Small intestine (tissue), 7 donors: ENCODE results near the gene LEF1. TPM values are rescaled to one million over a fixed set of nuclear protein-coding genes. Genes with fewer than 3 reads are reported as not detected.
A peak's percentile ranks its signal among the peaks of the same experiment; 100 is the strongest.

Experiments used
- DNase-seq, 2 donors: peaks; one replicate each; pipeline versions ENCODE4 v3.0.0 to v3.0.0-alpha.2; 2013
- FAIRE-seq: peaks from 2 replicates; lab custom pipeline; 2012; peaks lifted over from hg19 to GRCh38; lab: Jason Lieb, UNC
- H3K27ac ChIP-seq, 3 donors: one replicate each; pipeline ENCODE4 v1.5.1; 2013; ENCODE audit warnings: low read length in 2 of 3, mild to moderate bottlenecking in 2 of 3, control low read depth in 1 of 3, inconsistent platforms in 1 of 3, low read depth in 1 of 3, moderate library complexity in 1 of 3
- H3K27me3 ChIP-seq, 3 donors: one replicate each; pipeline ENCODE4 v1.6.1; 2013; ENCODE audit warnings: low read length in 3 of 3, inconsistent platforms in 1 of 3; ENCODE audit not compliant: control insufficient read depth in 3 of 3, insufficient read depth in 3 of 3
- H3K36me3 ChIP-seq, 3 donors: one replicate each; pipeline ENCODE4 v1.6.1; 2013; ENCODE audit warnings: low read length in 3 of 3, inconsistent platforms in 1 of 3, low read depth in 1 of 3, mild to moderate bottlenecking in 1 of 3, moderate library complexity in 1 of 3; ENCODE audit not compliant: control insufficient read depth in 3 of 3, insufficient read depth in 2 of 3
- H3K4me1 ChIP-seq, 3 donors: one replicate each; pipeline ENCODE4 v1.6.1; 2013; ENCODE audit warnings: low read length in 2 of 3, inconsistent platforms in 1 of 3, low read depth in 1 of 3, mild to moderate bottlenecking in 1 of 3, moderate library complexity in 1 of 3; ENCODE audit not compliant: control insufficient read depth in 3 of 3, insufficient read depth in 2 of 3
- H3K4me3 ChIP-seq, 3 donors: one replicate each; pipeline ENCODE4 v1.5.1; 2013; ENCODE audit warnings: low read length in 3 of 3, control low read depth in 1 of 3, inconsistent platforms in 1 of 3, low read depth in 1 of 3, mild to moderate bottlenecking in 1 of 3, moderate library complexity in 1 of 3
- H3K9me3 ChIP-seq, 2 donors: one replicate each; pipeline ENCODE4 v1.6.1; 2013; ENCODE audit warnings: low read depth in 1 of 2, low read length in 1 of 2; ENCODE audit not compliant: control insufficient read depth in 2 of 2, insufficient read depth in 1 of 2
- WGBS, 3 donors: extraction: QIAGEN DNeasy Blood & Tissue Kit; methylation state at CpG; one replicate each; pipeline ENCODE4 v1.1.7; 2013; 5-methylcytosine and 5-hydroxymethylcytosine counted together
- polyA plus RNA-seq, 4 donors: library from polyadenylated mRNA; stranded (reverse) in 3 of 4; unstranded in 1 of 4; fragments of 200-250 nt in 3 of 4; fragments of 120-200 nt in 1 of 4; gene quantifications; one replicate each; pipeline versions ENCODE4 v1.2.1 to v1.2.3, GENCODE V29; 2013
- donor health status: healthy with polysubstance abuse.
- donor health status: control.
- donor health status: control.
- donor health status: Bipolar disorder and iron deficiency.
- donor health status: healthy.

The LEF1 gene
- polyA plus RNA-seq, 4 donors = 0.89 to 5.2 (median 3.7) TPM

DNA sequence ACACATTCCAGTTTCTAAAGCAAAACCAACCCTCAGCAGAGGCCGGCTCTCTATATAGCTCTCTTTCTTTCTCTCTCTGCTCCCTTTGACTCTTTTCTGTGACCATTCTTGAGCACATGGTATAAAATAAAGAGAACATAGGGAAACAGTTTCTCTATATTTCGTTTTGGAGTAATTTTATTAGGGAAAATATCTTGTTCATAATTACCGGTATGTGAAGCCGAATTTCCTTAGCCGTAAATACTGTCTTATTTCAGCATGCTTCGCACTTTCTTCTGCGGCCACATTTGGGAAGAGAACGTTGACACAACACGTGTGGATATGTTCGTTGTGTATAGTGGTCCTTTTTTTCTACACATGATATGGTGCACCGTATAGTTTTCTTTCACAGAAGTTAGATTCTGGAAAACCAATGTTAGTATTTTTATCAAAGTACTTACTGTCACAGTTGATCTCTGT is 4.9 kb upstream of the LEF1 start:
- Histone ChIP-seq H3K27me3 (peaks cover 13 to 47% (median 23%) of the 10 kb centered on the region in 3 donors), H3K4me1 (peaks cover 0 to 10% (median 0%) of the 10 kb centered on the region in 3 donors), H3K9me3 (no peaks in the 10 kb centered on the region), H3K27ac (no peak overlapping the region), H3K36me3 (no peaks in the 10 kb centered on the region), H3K4me3 (peak overlapping the region in 1 of 3 donors; percentile 53)
- no peak for DNase-seq
- WGBS, 3 donors = 48 to 68% (median 60%) methylated on average over 11 of the region's 11 CpGs
- no peak for FAIRE-seq

DNA sequence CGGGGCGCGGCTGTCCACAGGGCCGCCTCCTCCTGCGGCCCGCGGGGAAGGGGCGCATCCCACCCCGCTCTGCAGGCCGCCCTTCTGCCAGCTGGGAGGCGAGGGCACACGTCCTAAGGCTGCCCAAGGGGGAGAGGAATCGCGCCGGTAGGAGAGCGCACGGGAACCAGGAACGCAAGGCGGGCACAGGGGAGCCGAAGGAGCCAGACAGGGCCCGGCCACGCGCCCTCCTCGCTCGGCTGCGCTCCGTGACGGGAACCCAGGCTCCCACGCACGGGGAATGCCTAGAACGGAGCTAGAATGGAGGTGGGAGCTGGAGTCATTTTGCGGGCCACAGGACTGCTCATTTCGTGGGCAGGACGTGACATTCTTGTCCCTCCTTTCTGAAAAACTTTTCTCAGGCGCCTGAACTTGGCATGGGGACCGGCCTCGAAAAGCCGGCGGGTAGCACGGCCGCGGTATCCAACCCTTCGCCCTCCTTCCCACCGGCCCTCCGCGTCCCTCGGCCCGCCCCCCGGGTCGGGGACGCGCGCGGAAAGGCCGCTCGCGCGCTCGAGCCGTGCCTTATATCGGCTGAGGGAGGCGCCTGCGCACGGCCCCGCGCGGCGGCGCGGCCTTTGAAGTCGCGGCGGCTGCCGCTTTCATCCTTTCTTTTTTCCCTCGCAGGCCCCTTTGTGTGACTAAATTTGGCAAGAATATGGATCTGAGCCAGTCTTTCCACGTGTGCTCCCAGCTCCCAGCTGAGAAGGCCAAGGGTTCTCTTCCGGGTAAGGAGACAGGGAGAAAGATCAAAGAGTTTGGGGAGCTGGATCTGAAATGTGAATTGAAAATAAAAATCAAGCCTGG is 4.2 kb upstream of the LEF1 start:
- peak; percentile 54 to 82 for DNase-seq
- Histone ChIP-seq H3K27me3 (peaks cover 19 to 53% (median 23%) of the 10 kb centered on the region in 3 donors), H3K27ac (peak overlapping the region in 2 of 3 donors; percentile 30 to 60), H3K9me3 (no peaks in the 10 kb centered on the region), H3K4me1 (peaks cover 0 to 10% (median 0%) of the 10 kb centered on the region in 3 donors), H3K4me3 (peak overlapping the region; percentile 53 to 57 (median 54)), H3K36me3 (no peaks in the 10 kb centered on the region)
- 0 to 1% (median 1%) methylated on average over 70 to 77 of the region's 77 CpGs for WGBS, 3 donors
- no peak for FAIRE-seq

DNA sequence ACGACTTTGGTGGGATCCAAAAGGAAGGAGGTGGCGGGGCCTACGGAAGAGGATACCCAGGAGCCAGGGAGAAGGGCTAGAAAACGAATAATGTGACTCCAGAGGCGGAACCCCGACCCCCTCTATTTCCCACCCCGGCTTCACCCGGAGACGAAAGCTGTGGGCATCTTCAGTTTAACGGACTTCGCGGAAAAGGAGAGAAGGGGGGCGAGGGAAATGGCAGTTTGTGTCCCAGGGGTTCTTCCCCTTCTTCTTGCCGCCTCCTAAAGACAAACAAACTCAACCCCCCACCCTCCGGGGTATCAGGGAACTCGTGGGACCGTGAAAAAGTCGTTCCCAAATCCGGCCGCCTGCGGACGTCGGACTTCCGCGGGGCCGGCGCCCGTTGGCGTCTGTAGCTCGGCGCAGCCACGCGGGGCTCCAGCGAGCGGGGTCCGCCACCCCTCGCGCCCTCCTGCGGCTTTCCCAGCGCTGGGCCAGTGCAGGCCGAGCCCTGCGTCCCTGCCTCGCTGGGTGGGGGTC is 3.6 kb upstream of the LEF1 start:
- Histone ChIP-seq H3K9me3 (no peaks in the 10 kb centered on the region), H3K27ac (peak overlapping the region in 1 of 3 donors; percentile 60), H3K4me3 (peak overlapping the region; percentile 53 to 57 (median 54)), H3K27me3 (peaks cover 23 to 58% (median 26%) of the 10 kb centered on the region in 3 donors), H3K4me1 (peaks cover 0 to 10% (median 0%) of the 10 kb centered on the region in 3 donors), H3K36me3 (no peaks in the 10 kb centered on the region)
- DNase-seq (peak in 1 of 2 donors; percentile 67), FAIRE-seq (no peak)
- 1 to 4% (median 2%) methylated on average over 42 to 43 of the region's 43 CpGs for WGBS, 3 donors

DNA sequence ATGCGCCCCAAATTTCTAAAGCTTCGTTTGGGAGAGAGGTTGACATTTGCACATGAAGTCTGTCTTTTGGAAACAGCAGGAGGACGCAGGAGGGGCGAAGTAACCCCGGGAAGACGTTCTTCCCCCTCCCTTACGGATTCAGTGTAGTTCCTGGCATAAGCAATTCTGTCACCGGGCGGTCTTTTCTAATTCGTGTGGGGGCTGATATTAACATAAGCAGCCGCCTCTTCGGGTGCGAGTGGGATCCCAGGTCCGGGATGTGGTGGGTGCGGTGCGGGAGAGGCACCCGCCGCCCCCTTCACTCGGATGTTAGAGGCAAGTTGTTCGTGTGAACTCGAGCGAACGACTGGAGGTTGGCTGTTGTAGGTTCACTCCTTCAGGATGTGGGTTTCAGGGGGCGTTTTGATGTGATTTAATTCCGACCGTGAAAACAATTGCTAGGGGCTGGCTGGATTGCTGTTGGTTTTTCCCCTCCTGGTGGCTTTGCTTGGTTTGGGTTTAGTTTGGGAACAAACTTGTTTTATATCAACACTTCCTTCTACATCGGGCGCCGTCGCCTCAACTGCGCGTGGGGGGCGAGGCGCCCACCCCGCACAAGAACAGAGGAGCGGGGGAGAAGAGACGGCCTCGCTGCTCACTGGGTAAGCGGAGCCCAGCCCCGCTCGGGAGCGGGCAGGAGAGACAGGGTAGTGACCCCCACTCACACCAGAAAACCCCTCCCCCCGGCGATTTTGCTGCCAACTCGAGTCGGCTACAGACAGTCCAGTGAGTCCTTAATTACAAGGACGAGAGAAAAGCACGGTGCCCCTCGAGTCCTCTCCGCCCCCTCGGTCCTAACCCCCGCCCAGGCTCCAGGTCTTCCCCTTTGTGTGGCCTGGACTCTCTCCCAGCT is 2.9 kb upstream of the LEF1 start:
- peaks cover 23 to 64% (median 26%) of the 10 kb centered on the region in 3 donors for H3K27me3 ChIP-seq
- no peaks in the 10 kb centered on the region for H3K9me3 ChIP-seq
- DNase-seq (peak in 1 of 2 donors; percentile 53), FAIRE-seq (no peak)
- peaks cover 0 to 11% (median 2%) of the 10 kb centered on the region in 3 donors for H3K4me1 ChIP-seq
- 3 to 5% (median 4%) methylated on average over 46 to 52 of the region's 52 CpGs for WGBS, 3 donors
- H3K36me3 ChIP-seq = no peaks in the 10 kb centered on the region
- peak overlapping the region in 2 of 3 donors; percentile 41 to 57 for H3K4me3 ChIP-seq
- H3K27ac ChIP-seq = no peak overlapping the region

DNA sequence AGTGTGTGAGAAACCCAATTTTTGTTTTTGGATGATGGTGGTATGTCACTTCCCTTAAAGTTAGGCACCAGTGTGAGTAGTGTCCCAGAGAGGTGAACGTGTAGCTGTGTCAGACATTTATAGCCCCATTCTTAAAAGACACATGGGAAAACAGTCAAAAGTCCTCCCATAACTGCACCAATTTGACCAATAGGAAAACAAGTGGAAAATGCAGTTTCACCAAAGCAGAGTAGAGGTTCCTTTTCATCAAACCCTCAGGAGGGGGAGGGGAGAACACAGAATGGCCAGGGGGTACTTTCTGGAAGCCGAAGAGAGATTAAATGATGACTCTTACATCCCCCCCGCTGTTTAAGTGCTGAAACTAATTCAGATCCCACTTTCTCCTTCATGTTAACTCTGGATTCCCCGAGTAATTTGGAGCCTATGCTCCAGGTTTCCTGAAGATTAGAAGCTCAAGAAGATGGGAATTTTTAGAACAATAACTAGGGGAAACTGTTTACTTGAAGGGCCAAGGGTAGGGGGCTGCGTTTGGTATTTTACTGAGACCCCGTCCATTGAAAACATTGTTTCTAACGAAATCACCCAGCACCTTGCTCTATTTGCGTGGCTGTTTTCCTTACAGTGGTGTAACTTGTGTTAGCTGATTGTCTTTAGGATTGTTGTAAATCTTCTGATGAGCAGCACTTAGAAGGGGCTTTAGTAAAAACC is 2.1 kb upstream of the LEF1 start:
- FAIRE-seq (no peak), DNase-seq (peak in 1 of 2 donors; percentile 28)
- H3K4me1 ChIP-seq = peaks cover 0 to 18% (median 5%) of the 10 kb centered on the region in 3 donors
- no peak overlapping the region for H3K4me3 ChIP-seq
- H3K36me3 ChIP-seq = no peaks in the 10 kb centered on the region
- WGBS, 3 donors = 7 to 14% (median 10%) methylated on average over 8 of the region's 8 CpGs
- H3K9me3 ChIP-seq = no peaks in the 10 kb centered on the region
- H3K27me3 ChIP-seq = peaks cover 23 to 72% (median 26%) of the 10 kb centered on the region in 3 donors
- no peak overlapping the region for H3K27ac ChIP-seq

DNA sequence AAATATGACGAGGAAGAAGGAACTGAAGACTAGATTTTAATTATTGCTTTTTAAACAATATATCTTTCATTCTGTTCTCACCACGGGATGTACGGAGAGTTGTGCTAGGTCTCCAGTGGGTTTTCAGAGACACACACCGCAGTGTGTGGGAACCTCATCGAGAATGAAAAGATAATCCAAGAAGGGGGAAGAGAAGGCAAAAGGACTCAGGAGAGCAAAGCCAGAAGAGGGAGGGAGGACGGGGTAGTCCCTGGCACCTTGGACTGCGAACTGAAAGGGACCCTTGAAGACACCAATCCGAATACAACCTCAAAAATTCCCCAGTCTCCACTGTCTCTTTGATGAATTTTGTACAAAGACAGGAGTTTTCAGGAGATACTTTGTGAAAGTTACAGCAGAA is 932 bp upstream of the LEF1 start:
- peak in 1 of 2 donors; percentile 11 for DNase-seq
- Histone ChIP-seq H3K27me3 (peaks cover 23 to 82% (median 26%) of the 10 kb centered on the region in 3 donors), H3K9me3 (no peaks in the 10 kb centered on the region), H3K4me3 (no peak overlapping the region), H3K36me3 (no peaks in the 10 kb centered on the region), H3K27ac (no peak overlapping the region), H3K4me1 (peaks cover 0 to 18% (median 5%) of the 10 kb centered on the region in 3 donors)
- FAIRE-seq = no peak
- WGBS, 3 donors = 16 to 26% (median 20%) methylated on average over 8 of the region's 8 CpGs

DNA sequence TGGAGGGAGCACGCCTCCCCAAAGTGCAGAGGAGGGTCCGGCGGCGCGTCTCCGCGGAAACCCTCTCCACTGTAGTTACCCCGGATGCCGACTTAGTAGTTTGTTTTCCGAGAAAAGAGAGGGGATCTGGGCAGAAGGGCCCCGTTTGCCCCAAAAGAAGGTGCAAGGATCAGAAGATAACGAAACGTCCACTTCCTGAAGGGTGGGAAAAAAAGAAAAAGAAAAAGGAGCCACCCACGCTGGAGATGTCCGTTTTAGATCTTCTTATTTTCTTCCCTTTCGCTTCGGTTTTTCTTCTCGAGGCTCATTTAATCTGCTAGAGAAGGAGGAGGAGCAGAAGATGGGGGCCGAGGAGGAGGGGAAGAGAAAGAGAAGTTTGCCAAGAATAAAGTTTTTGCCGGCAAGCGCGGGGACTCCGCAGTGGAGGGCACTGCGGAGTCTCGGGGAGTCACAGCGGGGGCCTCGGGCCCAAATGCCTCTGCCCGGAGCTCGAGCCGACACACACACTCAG is 517 bp downstream of the LEF1 start:
- WGBS, 3 donors = 0 to 1% (median 1%) methylated on average over 30 of the region's 30 CpGs
- Histone ChIP-seq H3K27ac (no peak overlapping the region), H3K36me3 (no peaks in the 10 kb centered on the region), H3K4me3 (peak overlapping the region; percentile 35 to 71 (median 53)), H3K27me3 (peaks cover 23 to 77% (median 26%) of the 10 kb centered on the region in 3 donors), H3K9me3 (no peaks in the 10 kb centered on the region), H3K4me1 (peaks cover 0 to 18% (median 5%) of the 10 kb centered on the region in 3 donors)
- FAIRE-seq (no peak), DNase-seq (no peak)
